Left lung (tissue), 10 donors: ENCODE measurements around the gene RAP1A. TPM values are rescaled to one million over a fixed set of nuclear protein-coding genes. Genes with fewer than 3 reads are reported as not detected.

Source experiments
- ATAC-seq: fragments of 200-7000 bp; cut with Tn5 transposase; one replicate; pipeline ENCODE4 v1.9.1; 2020; ENCODE audit warnings: moderate library complexity
- DNase-seq, 4 donors: peaks; one replicate each; pipeline ENCODE4 v3.0.0-alpha.2; 2013 to 2020
- H3K27ac ChIP-seq, 2 donors: fragments of 200-600 bp; sonication (generic) in 1 of 2; one replicate each; pipeline versions ENCODE4 v1.5.0 to v1.8.0; 2020 to 2021
- H3K27me3 ChIP-seq, 2 donors: fragments of 200-600 bp; sonication (generic) in 1 of 2; one replicate each; pipeline versions ENCODE4 v1.5.0 to v1.8.0; 2020 to 2021
- H3K36me3 ChIP-seq, 2 donors: fragments of 200-600 bp; sonication (generic) in 1 of 2; one replicate each; pipeline versions ENCODE4 v1.5.0 to v1.8.0; 2020 to 2021
- H3K4me1 ChIP-seq, 2 donors: fragments of 200-600 bp; one replicate each; pipeline ENCODE4 v1.8.0; 2021
- H3K4me3 ChIP-seq, 2 donors: fragments of 200-600 bp; sonication (generic) in 1 of 2; one replicate each; pipeline versions ENCODE4 v1.5.0 to v1.8.0; 2020 to 2021; ENCODE audit warnings: mild to moderate bottlenecking in 1 of 2
- H3K9me3 ChIP-seq, 2 donors: fragments of 200-600 bp; sonication (generic) in 1 of 2; one replicate each; pipeline versions ENCODE4 v1.5.0 to v1.8.0; 2020 to 2021
- intact Hi-C, 2 donors: fragments of 100-400 bp; cut with DNase I; formaldehyde crosslinking; loops; one replicate each; pipeline versions ENCODE4 v1.11.2 to v1.14.2; 2022
- polyA plus RNA-seq, 6 donors: library from polyadenylated mRNA; unstranded; fragments of 120-200 nt; gene quantifications; one replicate each; pipeline ENCODE4 v1.2.1, GENCODE V29; 2013; ENCODE audit not compliant: insufficient read length in 6 of 6
- total RNA-seq, 2 donors: library from RNA; stranded (reverse); fragmentation: NEBNext Ultra II Directional; extraction: Animal tissue kit (Norgen Biotek cat#: 25700); gene quantifications; one replicate each; pipeline ENCODE4 v1.2.1, GENCODE V29; 2021
- TF ChIP-seq, protein P1 (sequence below), 2 donors: fragments of 200-600 bp; sonication (generic) in 1 of 2; IDR thresholded peaks; one replicate each; pipeline versions ENCODE4 v1.5.0 to v1.8.0; 2021; ENCODE audit warnings: antibody characterized with exemption in 2 of 2
- donor health status: DM: no; HTN: yes; CAD: no.
- donor health status: DM: no; HTN: no; CAD: no.

RAP1A gene
- total and polyA plus RNA-seq, 8 donors: 68.2 to 121 (median 82.4) TPM

DNA sequence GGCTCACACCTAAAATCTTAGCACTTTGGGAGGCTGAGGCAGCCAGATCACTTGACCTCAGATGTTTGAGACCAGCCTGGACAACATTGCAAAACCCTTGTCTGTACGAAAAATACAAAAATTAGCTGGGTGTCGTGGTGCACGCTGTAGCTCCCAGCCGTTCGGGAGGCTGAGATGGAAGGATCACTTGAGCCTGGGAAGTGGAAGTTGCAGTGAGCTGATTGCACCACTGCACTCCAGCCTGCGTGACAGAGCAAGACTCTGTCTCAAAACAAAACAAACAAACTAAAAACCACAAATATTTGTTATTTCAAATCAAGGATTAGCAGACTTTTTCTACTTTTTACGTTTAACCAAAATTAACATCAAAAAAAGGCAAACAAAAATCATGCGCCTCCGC, 88.3 kb downstream of the RAP1A start:
- H3K27ac ChIP-seq: peak overlapping the region in 1 of 2 donors; percentile 63
- peaks cover 0 to 71% of the 10 kb centered on the region in 2 donors for H3K36me3 ChIP-seq
- no peaks in the 10 kb centered on the region for H3K27me3 ChIP-seq
- TF ChIP-seq, protein P1, sequence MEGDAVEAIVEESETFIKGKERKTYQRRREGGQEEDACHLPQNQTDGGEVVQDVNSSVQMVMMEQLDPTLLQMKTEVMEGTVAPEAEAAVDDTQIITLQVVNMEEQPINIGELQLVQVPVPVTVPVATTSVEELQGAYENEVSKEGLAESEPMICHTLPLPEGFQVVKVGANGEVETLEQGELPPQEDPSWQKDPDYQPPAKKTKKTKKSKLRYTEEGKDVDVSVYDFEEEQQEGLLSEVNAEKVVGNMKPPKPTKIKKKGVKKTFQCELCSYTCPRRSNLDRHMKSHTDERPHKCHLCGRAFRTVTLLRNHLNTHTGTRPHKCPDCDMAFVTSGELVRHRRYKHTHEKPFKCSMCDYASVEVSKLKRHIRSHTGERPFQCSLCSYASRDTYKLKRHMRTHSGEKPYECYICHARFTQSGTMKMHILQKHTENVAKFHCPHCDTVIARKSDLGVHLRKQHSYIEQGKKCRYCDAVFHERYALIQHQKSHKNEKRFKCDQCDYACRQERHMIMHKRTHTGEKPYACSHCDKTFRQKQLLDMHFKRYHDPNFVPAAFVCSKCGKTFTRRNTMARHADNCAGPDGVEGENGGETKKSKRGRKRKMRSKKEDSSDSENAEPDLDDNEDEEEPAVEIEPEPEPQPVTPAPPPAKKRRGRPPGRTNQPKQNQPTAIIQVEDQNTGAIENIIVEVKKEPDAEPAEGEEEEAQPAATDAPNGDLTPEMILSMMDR (IDR thresholded peaks at IDR 0.05): no peak
- ATAC-seq (peak; percentile 64), DNase-seq (no peak)
- H3K9me3 ChIP-seq: no peaks in the 10 kb centered on the region
- H3K4me1 ChIP-seq: peaks cover 0 to 12% of the 10 kb centered on the region in 2 donors
- intact Hi-C loops: no loop called here
- H3K4me3 ChIP-seq: no peak overlapping the region

DNA sequence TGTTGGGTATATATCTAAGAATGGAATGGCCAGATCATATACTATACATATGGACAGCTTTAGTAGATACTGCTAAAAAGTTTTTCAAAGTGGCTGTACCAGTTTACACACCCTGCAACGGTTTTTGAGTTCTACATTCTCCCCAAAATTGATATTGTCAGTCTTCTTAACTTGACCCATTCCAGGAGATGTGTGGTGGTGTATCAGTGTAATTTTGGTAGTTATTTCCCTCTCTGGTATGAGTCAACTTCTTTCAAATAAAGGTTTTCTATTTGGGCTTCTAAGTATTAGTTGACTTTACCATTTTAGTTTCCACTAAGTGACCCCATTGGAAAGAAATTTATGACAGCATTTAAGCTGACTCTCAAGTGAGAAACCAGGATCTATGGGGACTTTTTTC, 90.4 kb downstream of the RAP1A start:
- intact Hi-C loops: no loop called here
- Histone ChIP-seq H3K27me3 (no peaks in the 10 kb centered on the region), H3K36me3 (peaks cover 0 to 58% of the 10 kb centered on the region in 2 donors), H3K9me3 (no peaks in the 10 kb centered on the region), H3K4me1 (peaks cover 0 to 12% of the 10 kb centered on the region in 2 donors), H3K4me3 (no peak overlapping the region), H3K27ac (no peak overlapping the region)
- no peak for ATAC-seq
- DNase-seq: no peak
- TF ChIP-seq, protein P1 (IDR thresholded peaks at IDR 0.05): no peak

DNA sequence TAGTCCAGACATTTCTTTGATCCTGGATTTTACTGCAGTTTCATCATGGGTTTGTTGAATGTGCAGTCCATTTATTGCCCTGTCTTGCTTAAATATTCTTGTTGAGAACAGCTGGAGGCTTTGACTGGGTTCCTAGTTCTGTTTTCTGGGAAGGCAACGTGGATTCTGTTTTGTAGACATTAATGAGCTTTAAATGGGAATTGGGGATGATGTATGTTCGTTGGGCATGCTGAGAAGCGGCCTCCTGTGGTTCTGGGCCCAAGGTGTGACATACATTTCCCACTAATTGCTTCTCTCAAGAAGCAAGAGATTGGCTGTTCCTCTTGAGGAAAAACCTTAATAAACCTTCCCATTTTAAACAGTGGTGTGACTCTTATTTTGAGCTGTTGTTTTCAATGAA, 96.7 kb downstream of the RAP1A start:
- Histone ChIP-seq H3K27me3 (no peaks in the 10 kb centered on the region), H3K4me3 (no peak overlapping the region), H3K27ac (no peak overlapping the region), H3K4me1 (peaks cover 11 to 25% of the 10 kb centered on the region in 2 donors), H3K36me3 (peaks cover 0 to 39% of the 10 kb centered on the region in 2 donors), H3K9me3 (no peaks in the 10 kb centered on the region)
- TF ChIP-seq, protein P1 (IDR thresholded peaks at IDR 0.05): no peak
- intact Hi-C loops: no loop called here
- ATAC-seq (no peak), DNase-seq (no peak)

DNA sequence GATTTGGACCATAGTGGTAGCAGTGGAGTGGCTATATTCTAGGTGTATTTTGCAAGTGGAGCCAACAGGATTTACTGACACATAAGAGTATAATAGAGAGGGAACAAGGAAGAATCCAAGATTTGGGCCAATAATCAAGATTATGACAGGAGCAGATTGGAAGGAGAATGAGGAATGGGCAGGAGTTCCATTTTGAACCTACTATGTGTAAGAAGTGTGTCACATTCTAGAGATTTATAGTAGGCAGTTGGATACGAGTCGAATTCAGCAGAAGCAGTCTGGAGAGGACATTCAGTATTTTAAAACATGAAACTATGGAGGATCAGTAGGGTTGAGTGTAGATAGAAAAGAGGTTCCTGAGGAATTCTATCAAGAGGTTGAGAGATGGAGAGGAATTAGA, 97.9 kb downstream of the RAP1A start:
- Histone ChIP-seq H3K27ac (no peak overlapping the region), H3K4me1 (peaks cover 12 to 36% of the 10 kb centered on the region in 2 donors), H3K9me3 (no peaks in the 10 kb centered on the region), H3K36me3 (peaks cover 0 to 29% of the 10 kb centered on the region in 2 donors), H3K4me3 (no peak overlapping the region), H3K27me3 (no peaks in the 10 kb centered on the region)
- intact Hi-C loops: no loop called here
- no peak for DNase-seq
- TF ChIP-seq, protein P1 (IDR thresholded peaks at IDR 0.05): no peak
- ATAC-seq: no peak

DNA sequence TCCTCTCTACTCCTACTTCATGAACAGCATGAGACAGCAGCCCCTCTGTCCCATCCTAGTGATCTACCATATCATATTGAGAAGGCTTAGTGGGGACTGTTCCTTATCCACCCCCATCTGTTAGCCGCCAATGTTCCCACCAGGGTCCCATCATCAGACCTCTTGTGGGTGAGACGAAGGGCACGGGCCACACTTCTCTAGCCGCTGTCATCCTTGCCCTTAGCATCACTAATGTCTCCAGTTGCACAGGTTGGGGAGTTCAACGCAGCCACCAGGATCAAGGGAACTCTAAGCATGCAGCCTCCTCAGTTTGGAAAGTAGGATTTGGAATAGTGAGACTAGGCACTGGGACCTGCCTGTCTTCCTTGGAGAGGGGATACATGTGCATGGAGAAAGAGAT, 99.5 kb downstream of the RAP1A start:
- peaks cover 0 to 17% of the 10 kb centered on the region in 2 donors for H3K36me3 ChIP-seq
- no peaks in the 10 kb centered on the region for H3K9me3 ChIP-seq
- intact Hi-C loops: no loop called here
- ATAC-seq (no peak), DNase-seq (no peak)
- peak overlapping the region in 1 of 2 donors; percentile 85 for H3K27ac ChIP-seq
- H3K4me1 ChIP-seq: peaks cover 12 to 46% of the 10 kb centered on the region in 2 donors
- TF ChIP-seq, protein P1 (IDR thresholded peaks at IDR 0.05): no peak
- H3K27me3 ChIP-seq: no peaks in the 10 kb centered on the region
- no peak overlapping the region for H3K4me3 ChIP-seq
